HG03378 (cell line): Measurements from ENCODE around the gene CCL16.
"Not testable (repeated sequence)": the region's sequence is repeated elsewhere in the genome, so short reads cannot be mapped to it uniquely, and the experiment has no call there.

Experiments used
- ATAC-seq: cut with Tn5 transposase; IDR thresholded peaks from one replicate; pipeline ENCODE4 v1.9.1; 2021; ENCODE audit warnings: mild to moderate bottlenecking, moderate library complexity; ENCODE audit not compliant: unreplicated experiment

Gene CCL16

DNA sequence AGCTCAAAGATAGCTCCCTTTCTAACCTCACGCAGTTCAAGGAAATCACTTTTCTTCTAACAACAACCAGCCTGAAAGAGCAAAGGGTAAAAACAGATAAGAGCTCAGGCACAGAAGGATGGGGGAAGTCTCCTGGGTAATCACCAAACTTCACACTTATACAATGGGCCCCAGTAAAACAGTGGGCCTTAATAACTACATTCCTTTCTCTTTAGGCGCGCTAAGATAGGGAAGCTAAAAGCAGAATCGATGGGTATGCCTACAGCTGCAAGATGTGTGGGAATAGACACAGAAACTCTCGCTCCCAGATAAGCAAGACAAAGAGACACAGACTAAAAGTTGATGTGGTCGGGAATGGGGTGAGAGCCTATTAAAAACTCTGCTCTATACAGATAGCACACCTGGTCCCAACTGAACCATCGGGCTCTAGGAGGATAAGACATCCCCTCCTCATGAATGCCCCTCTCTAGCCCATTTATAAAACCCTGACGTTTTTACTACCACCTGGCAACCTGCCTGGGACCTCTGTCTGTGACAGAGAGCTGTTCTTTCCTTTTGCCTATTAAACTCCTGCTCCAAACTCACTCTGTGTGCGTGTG is 38.6 kb downstream of the CCL16 start:
- ATAC-seq: no peak

DNA sequence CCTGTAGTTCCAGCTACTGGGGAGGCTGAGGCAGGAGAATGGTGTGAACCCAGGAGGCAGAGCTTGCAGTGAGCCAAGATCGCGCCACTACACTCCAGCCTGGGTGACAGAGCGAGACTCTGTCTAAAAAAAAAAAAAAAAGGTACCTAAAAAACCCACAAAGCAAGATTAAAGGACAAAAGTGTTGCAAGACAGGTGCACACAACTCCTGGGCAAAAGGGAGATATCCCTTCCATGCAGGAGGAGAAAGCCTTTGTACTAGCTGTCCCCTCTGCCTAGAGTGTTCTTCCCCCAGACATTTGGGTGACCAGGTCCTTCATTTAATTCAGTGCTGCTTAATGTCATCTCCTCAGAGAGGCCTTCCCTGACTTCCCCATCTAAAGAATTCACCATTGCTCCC is 42.8 kb downstream of the CCL16 start:
- not testable (repeated sequence) for ATAC-seq

DNA sequence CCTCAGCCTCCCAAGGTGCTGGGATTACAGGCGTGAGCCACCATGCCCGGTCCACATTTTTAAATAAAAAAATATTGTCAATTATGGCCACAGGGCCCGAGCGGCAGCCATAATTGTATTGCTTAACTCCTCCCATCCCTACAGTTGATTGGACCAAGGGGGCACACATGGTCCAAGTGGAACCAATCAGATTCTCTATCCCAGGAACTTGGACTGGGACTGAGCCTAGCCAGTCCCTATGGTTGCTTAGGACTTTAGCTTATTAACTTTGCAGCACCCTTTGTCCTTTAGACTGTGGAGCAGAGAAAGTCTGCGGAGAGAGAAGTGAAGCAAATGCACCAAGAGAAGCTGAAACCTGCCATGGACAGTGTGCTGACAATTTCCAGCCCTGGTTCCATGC is 45.2 kb downstream of the CCL16 start:
- ATAC-seq: no peak

DNA sequence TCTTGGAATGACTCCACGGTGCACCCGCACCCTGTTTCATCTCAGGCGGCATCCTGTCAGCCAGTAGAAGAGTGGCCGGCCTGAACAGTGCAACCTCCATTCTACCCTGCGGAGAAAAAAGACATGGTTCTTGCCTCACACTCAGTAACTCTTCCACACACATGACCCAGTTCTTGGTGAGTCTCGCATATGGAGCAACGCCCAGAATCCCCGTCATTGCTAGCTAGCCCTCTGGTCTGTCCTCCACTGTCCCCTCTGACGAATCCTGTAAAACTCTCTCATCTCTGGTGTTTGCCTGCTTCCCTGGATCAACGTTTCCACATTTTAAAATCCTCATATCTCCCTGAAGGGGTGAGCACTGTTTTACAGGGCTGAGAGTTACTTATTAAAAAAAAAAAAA is 46.5 kb downstream of the CCL16 start:
- no peak for ATAC-seq

DNA sequence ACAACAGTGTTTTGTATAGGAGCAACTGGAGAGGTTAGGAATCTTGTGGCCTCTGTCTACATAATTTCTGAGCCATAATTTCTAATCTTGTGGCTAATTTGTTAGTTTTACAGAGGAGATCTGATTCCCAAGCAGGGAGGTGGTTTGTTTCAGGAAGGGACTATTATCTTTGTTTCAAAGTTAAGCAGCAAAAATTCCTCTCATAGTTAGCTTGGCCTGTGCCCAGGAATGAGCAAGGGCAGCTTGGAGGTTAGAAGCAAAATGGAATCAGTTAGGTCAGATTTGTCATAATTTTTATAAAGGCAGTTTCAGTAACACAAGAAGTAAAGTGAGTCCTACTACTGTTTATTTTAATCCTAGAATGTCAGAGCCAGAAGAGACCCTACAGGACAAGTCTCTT is 48.7 kb downstream of the CCL16 start:
- ATAC-seq: no peak

DNA sequence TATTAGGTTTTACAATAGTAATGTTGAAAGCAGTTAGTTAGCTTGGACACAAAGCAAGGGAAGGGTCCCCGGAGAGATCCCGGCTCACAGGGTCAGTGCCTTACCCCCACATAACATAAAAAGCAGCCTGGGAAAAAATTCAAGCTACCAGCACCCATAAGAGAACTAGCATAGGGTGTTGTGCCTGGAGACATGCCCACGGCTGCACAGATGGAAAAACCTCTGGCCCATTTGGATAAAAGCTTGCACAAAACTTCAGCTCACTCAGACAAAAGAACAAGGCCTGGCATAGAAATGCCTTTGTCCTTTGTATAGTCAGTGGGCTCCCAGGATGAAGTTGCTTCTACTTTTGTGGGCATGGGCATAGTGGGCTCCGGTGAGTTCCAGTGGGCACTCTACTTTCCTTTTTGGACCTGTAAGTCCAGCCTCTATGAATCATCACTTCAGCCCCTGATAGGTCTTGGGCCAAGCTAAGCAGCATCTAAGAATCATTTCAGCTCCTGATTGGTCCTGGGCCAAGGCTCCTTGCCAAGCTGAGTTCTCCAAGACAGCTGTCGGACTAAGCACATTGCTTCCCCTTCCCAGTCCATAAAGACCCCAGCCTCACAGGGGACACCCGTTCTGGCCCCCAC is 49.4 kb downstream of the CCL16 start:
- no peak for ATAC-seq

DNA sequence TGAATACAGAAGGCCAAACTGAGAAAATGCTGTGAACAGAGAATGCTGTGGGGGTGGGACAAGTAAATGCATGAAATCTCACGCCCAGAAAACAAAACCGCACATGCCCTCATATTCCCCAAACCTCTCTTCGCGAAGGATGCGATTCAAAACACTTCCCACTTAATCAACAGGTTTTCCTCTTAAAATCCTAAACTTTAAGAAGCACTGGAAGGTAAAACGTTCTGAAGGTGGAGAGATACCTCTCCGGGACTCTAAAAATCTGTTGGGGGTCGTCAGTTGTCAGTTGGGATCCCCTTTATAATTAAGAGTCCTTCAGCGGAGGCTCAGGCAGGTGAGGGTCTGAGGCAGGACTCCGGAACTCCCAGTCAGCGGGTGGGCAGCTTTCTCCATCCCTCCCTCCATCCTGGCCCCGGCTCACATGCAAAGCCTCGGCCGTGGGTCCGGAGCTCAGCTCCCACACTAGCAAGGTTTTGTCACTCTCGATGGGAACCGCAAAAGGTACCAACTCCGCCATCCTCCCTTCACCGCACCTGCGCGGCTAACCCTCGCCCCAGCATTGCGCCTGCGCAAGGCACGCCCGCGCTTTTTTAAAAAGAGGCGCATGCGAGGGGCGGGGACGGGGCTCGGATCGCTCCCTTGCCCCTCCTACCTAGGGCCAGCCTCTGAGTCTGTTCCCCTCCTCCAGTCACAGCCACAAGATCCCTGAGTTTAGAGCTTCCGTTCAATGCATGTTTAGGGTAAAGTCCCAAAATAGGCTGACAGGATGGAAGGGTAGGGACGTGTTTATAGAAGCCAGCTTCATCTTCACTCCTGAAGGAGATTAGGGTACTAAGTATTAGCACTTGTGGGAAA is 50.9 kb downstream of the CCL16 start, which contains the start of gene RDM1:
RDM1 (minus strand) TSS at position 563 of the 855 bp plus-strand sequence; CDS start at position 517, 46 bp downstream.
- no peak for ATAC-seq

DNA sequence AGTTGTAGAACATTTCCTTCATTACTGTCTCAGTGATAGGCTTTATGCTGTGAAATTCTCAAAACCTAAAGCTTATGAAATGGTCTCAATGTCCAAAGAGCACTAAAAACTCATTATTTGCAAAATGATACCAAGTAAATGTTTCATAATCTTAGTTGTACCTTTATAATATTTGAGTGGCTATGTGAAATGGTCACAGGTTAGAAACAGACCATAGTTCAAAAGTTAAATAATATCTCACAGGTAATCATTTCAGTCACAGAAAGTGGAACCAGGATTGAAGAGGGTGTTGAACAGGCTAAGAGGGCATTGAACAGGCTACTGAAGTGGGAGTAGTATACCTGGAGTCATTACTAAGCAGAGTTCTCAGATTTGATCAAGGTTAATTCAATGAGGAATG is 53.6 kb downstream of the CCL16 start:
- no peak for ATAC-seq
